CD14-positive monocyte (primary cell): Measurements from ENCODE around the gene SLC66A2. TPM values are rescaled to one million over a fixed set of nuclear protein-coding genes. Genes with fewer than 3 reads are reported as not detected.

Experiments
- DNase-seq, 3 donors: peaks; one replicate each; pipeline ENCODE4 v3.0.0-alpha.2; 2011 to 2022
- H2AFZ ChIP-seq: 2 replicates; pipeline ENCODE4 v1.6.0; 2012; ENCODE audit warnings: mild to moderate bottlenecking, low read depth, low read length, inconsistent platforms; ENCODE audit not compliant: insufficient read depth, poor library complexity, severe bottlenecking
- H3K27ac ChIP-seq, 2 donors: 1 replicate in 1 of 2; 2 replicates in 1 of 2; pipeline ENCODE4 v1.5.1; 2012 to 2013; ENCODE audit warnings: low read length in 2 of 2, control low read depth in 1 of 2, inconsistent platforms in 1 of 2, low read depth in 1 of 2, mild to moderate bottlenecking in 1 of 2
- H3K27me3 ChIP-seq, 2 donors: one replicate each; pipeline versions ENCODE4 v1.6.0 to v1.6.1; 2011 to 2013; ENCODE audit warnings: low read length in 2 of 2; ENCODE audit not compliant: control insufficient read depth in 2 of 2, insufficient read depth in 2 of 2
- H3K36me3 ChIP-seq, 2 donors: replicated peaks in 1 of 2; 1 replicate in 1 of 2; 2 replicates in 1 of 2; pipeline versions ENCODE4 v1.5.1 to v1.6.1; 2012 to 2013; ENCODE audit warnings: low read length in 2 of 2, control low read depth in 1 of 2, inconsistent platforms in 1 of 2, mild to moderate bottlenecking in 1 of 2; ENCODE audit not compliant: insufficient read depth in 2 of 2, control insufficient read depth in 1 of 2
- H3K4me1 ChIP-seq, 2 donors: 1 replicate in 1 of 2; 2 replicates in 1 of 2; pipeline versions ENCODE4 v1.5.1 to v1.6.1; 2012 to 2013; ENCODE audit warnings: low read length in 2 of 2, control low read depth in 1 of 2, inconsistent platforms in 1 of 2, mild to moderate bottlenecking in 1 of 2, moderate library complexity in 1 of 2; ENCODE audit not compliant: insufficient read depth in 2 of 2, control insufficient read depth in 1 of 2
- H3K4me2 ChIP-seq: replicated peaks from 2 replicates; pipeline ENCODE3; 2012; ENCODE audit warnings: low read length, moderate library complexity, mild to moderate bottlenecking; ENCODE audit not compliant: poor library complexity, severe bottlenecking; ENCODE audit errors: extremely low read depth
- H3K4me3 ChIP-seq, 3 experiments: fragments of 200-600 bp in 1 of 3; sonication (generic) in 1 of 3; replicated peaks in 1 of 3; 1 replicate in 2 of 3; 2 replicates in 1 of 3; pipeline ENCODE4 v1.5.1; 2011 to 2013; ENCODE audit warnings: low read length in 3 of 3, mild to moderate bottlenecking in 3 of 3, control low read depth in 2 of 3, low read depth in 2 of 3, inconsistent platforms in 1 of 3, moderate library complexity in 1 of 3
- H3K79me2 ChIP-seq: 2 replicates; pipeline ENCODE4 v1.6.0; 2012; ENCODE audit warnings: mild to moderate bottlenecking, control low read depth, inconsistent platforms, low read length, moderate library complexity; ENCODE audit not compliant: insufficient read depth
- H3K9ac ChIP-seq: 2 replicates; pipeline ENCODE4 v1.6.0; 2017; ENCODE audit warnings: low read length, mild to moderate bottlenecking; ENCODE audit not compliant: insufficient read depth, poor library complexity, severe bottlenecking
- H3K9me3 ChIP-seq, 2 donors: replicated peaks in 1 of 2; 1 replicate in 1 of 2; 2 replicates in 1 of 2; pipeline versions ENCODE4 v1.5.1 to v1.6.1; 2012 to 2013; ENCODE audit warnings: low read length in 2 of 2, control low read depth in 1 of 2; ENCODE audit not compliant: control insufficient read depth in 1 of 2, insufficient read depth in 1 of 2
- H4K20me1 ChIP-seq: 2 replicates; pipeline ENCODE4 v1.6.0; 2012; ENCODE audit warnings: mild to moderate bottlenecking, low read length, control low read depth, moderate library complexity; ENCODE audit not compliant: insufficient read depth
- H3K27ac Mint-ChIP-seq, 7 donors: one replicate each; pipeline ENCODE4 v1.8.0; 2020; ENCODE audit warnings: mild to moderate bottlenecking in 7 of 7, mixed read lengths in 7 of 7, moderate library complexity in 6 of 7, inconsistent platforms in 2 of 7
- H3K27me3 Mint-ChIP-seq, 3 donors: one replicate each; pipeline ENCODE4 v1.8.0; 2021 to 2022; ENCODE audit warnings: low read depth in 3 of 3, mild to moderate bottlenecking in 3 of 3, mixed read lengths in 3 of 3, moderate library complexity in 3 of 3, inconsistent platforms in 1 of 3
- H3K36me3 Mint-ChIP-seq, 2 donors: one replicate each; pipeline ENCODE4 v1.8.0; 2020; ENCODE audit warnings: mixed read lengths in 2 of 2, inconsistent platforms in 1 of 2, mild to moderate bottlenecking in 1 of 2
- H3K4me1 Mint-ChIP-seq: one replicate; pipeline ENCODE4 v1.8.0; 2020; ENCODE audit warnings: mild to moderate bottlenecking, mixed read lengths
- H3K4me3 Mint-ChIP-seq, 2 donors: one replicate each; pipeline ENCODE4 v1.8.0; 2020; ENCODE audit warnings: mild to moderate bottlenecking in 2 of 2, mixed read lengths in 2 of 2, moderate library complexity in 1 of 2
- H3K9me3 Mint-ChIP-seq, 7 donors: one replicate each; pipeline ENCODE4 v1.8.0; 2020 to 2022; ENCODE audit warnings: mixed read lengths in 7 of 7, mild to moderate bottlenecking in 6 of 7, moderate library complexity in 6 of 7, inconsistent platforms in 2 of 7
- WGBS: methylation state at CpG from one replicate; pipeline ENCODE4 v1.1.5; 2013; ENCODE audit warnings: missing lambda C conversion rate; ENCODE audit not compliant: insufficient coverage; 5-methylcytosine and 5-hydroxymethylcytosine counted together
- intact Hi-C, 2 donors: fragments of 100-400 bp; cut with micrococcal nuclease; formaldehyde crosslinking; loops; one replicate each; pipeline versions ENCODE4 v1.15.0 to v1.15.1; 2023
- polyA plus RNA-seq, 3 donors: library from polyadenylated mRNA; depleted of rRNA in 1 of 3; unstranded in 2 of 3; stranded (reverse) in 1 of 3; fragments of 300-500 nt in 2 of 3; fragments of >200 nt in 1 of 3; fragmentation: Illumina TruSeq in 2 of 3; gene quantifications; 1 replicate in 2 of 3; 2 replicates in 1 of 3; pipeline ENCODE4 v1.2.3, GENCODE V29; 2012 to 2021
- TF ChIP-seq, protein P1 (sequence below): fragments of 200-600 bp; IDR thresholded peaks from one replicate; pipeline ENCODE4 v1.8.0; 2022; ENCODE audit warnings: antibody characterized with exemption, mild to moderate bottlenecking

Gene SLC66A2
- polyA plus RNA-seq, 3 donors = 26.8 to 42.6 (median 33.8) TPM

DNA sequence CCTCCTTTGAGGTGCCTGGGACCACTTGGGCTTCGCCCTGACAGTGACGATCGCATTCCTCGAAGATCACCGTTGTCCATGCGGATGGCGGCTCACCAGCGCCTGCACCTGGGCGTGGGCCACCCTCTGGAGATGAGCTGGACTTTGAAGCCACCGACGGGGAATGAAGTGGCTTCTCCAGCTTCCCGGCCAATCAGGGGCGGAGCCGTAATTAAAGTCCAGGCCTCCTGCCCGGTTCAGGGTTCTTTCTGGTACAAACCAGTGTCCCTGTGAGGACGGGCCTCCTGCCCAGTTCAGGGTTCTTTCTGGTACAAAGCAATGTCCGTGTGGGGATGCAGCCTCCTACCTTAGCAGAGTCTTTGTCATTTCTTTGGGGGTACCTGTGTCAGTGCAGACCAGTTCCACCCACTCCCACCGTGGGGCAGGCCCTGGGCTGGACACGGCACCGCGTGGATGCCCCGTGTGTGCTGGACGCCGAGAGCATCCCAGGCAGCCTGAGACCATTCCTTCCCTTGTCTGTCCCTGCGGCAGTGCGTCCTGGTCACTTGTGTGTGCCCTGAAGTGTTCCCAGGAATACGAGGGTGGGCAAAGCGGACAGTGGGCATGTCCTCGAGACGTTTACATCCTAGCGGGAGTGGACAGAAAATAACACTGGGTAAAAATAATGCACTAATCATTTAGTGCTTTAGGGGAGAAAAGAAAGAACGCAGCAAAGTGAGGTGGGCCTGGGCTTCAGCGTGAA, 98.7 kb downstream of the SLC66A2 start:
- TF ChIP-seq, protein P1, sequence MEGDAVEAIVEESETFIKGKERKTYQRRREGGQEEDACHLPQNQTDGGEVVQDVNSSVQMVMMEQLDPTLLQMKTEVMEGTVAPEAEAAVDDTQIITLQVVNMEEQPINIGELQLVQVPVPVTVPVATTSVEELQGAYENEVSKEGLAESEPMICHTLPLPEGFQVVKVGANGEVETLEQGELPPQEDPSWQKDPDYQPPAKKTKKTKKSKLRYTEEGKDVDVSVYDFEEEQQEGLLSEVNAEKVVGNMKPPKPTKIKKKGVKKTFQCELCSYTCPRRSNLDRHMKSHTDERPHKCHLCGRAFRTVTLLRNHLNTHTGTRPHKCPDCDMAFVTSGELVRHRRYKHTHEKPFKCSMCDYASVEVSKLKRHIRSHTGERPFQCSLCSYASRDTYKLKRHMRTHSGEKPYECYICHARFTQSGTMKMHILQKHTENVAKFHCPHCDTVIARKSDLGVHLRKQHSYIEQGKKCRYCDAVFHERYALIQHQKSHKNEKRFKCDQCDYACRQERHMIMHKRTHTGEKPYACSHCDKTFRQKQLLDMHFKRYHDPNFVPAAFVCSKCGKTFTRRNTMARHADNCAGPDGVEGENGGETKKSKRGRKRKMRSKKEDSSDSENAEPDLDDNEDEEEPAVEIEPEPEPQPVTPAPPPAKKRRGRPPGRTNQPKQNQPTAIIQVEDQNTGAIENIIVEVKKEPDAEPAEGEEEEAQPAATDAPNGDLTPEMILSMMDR = no peak
- no peak overlapping the region for H3K4me2 ChIP-seq
- H3K4me1 Mint-ChIP-seq = peaks cover 10% of the 10 kb centered on the region
- peaks cover 0 to 9% of the 10 kb centered on the region in 2 donors for H3K4me1 ChIP-seq
- H3K36me3 Mint-ChIP-seq = no peaks in the 10 kb centered on the region
- no peak overlapping the region for H3K4me3 Mint-ChIP-seq
- H3K4me3 ChIP-seq = no peak overlapping the region
- peaks cover 0 to 4% (median 0%) of the 10 kb centered on the region in 3 donors for H3K27me3 Mint-ChIP-seq
- no peak overlapping the region for H3K9ac ChIP-seq
- H3K27ac Mint-ChIP-seq = no peak overlapping the region
- H3K79me2 ChIP-seq = no peaks in the 10 kb centered on the region
- no peaks in the 10 kb centered on the region for H3K36me3 ChIP-seq
- H2AFZ ChIP-seq = no peak overlapping the region
- 97% methylated on average over 33 of the region's 33 CpGs for WGBS
- DNase-seq = no peak
- H4K20me1 ChIP-seq = no peaks in the 10 kb centered on the region
- H3K9me3 ChIP-seq = peaks cover 0 to 15% of the 10 kb centered on the region in 2 donors
- H3K9me3 Mint-ChIP-seq = peaks cover 0 to 14% (median 3%) of the 10 kb centered on the region in 7 donors
- H3K27me3 ChIP-seq = no peaks in the 10 kb centered on the region
- intact Hi-C loops = no loop called here
- no peak overlapping the region for H3K27ac ChIP-seq

Other genes starting within 250 kb of the SLC66A2 start
- under 1 TPM in 1 of 3 donors, not detected in 2; 0.04 TPM for gene KCNG2, start 153.7 kb downstream of the SLC66A2 start, polyA plus RNA-seq
- gene HSBP1L1, start 13.0 kb upstream of the SLC66A2 start, polyA plus RNA-seq = 10 to 100 TPM in 2 of 3 donors, 1 to 10 TPM in 1; 2.5 to 13.2 (median 10.8) TPM
- 100 to 1,000 TPM in 2 of 3 donors, 10 to 100 TPM in 1; 34.5 to 192 (median 150) TPM for gene TXNL4A, start 36.9 kb upstream of the SLC66A2 start, polyA plus RNA-seq
- 10 to 100 TPM in 1 of 3 donors, 1 to 10 TPM in 2; 4.0 to 14.7 (median 5.7) TPM for gene RBFA, start 82.8 kb upstream of the SLC66A2 start, polyA plus RNA-seq
- 1 to 10 TPM; 3.0 to 5.6 (median 3.6) TPM for gene ADNP2, start 157.6 kb upstream of the SLC66A2 start, polyA plus RNA-seq